H9 (cell line): ENCODE results near the gene RALA. TPM values are rescaled to one million over a fixed set of nuclear protein-coding genes. Genes with fewer than 3 reads are reported as not detected.

ENCODE experiments used
- DNase-seq: peaks from one replicate; pipeline ENCODE4 v3.0.0-alpha.2; 2017
- H2AFZ ChIP-seq: one replicate; pipeline ENCODE4 v1.6.1; 2013; ENCODE audit warnings: mild to moderate bottlenecking, low read length, control low read depth, moderate library complexity
- H2AK5ac ChIP-seq: 2 replicates; pipeline ENCODE4 v1.6.1; 2013; ENCODE audit warnings: low read length, control low read depth, mixed read lengths; ENCODE audit not compliant: insufficient read length
- H2BK120ac ChIP-seq: one replicate; pipeline ENCODE4 v1.6.1; 2013; ENCODE audit warnings: low read depth, mild to moderate bottlenecking, low read length, control low read depth, inconsistent platforms; ENCODE audit not compliant: poor library complexity, severe bottlenecking
- H2BK12ac ChIP-seq: 2 replicates; pipeline ENCODE4 v1.6.1; 2013; ENCODE audit warnings: low read length, control low read depth, mixed read lengths, low read depth; ENCODE audit not compliant: insufficient read length
- H2BK15ac ChIP-seq: 2 replicates; pipeline ENCODE4 v1.6.1; 2013; ENCODE audit warnings: low read depth, low read length, control low read depth
- H2BK20ac ChIP-seq: one replicate; pipeline ENCODE4 v1.6.1; 2013; ENCODE audit warnings: low read depth, mild to moderate bottlenecking, low read length, control low read depth, inconsistent platforms; ENCODE audit not compliant: poor library complexity, severe bottlenecking
- H2BK5ac ChIP-seq: 2 replicates; pipeline ENCODE4 v1.6.1; 2013; ENCODE audit warnings: low read length, control low read depth, mixed read lengths; ENCODE audit not compliant: insufficient read length
- H3K14ac ChIP-seq: 2 replicates; pipeline ENCODE4 v1.6.1; 2013; ENCODE audit warnings: low read length, control low read depth; ENCODE audit not compliant: insufficient read depth
- H3K18ac ChIP-seq: 2 replicates; pipeline ENCODE4 v1.6.1; 2013; ENCODE audit warnings: low read depth, mild to moderate bottlenecking, mixed read lengths, low read length, control low read depth; ENCODE audit not compliant: insufficient read length
- H3K23ac ChIP-seq: 2 replicates; pipeline ENCODE4 v1.6.1; 2013; ENCODE audit warnings: low read length, control low read depth, mixed read lengths, low read depth; ENCODE audit not compliant: insufficient read length
- H3K23me2 ChIP-seq: 2 replicates; pipeline ENCODE4 v1.6.1; 2013; ENCODE audit warnings: low read depth, mild to moderate bottlenecking, mixed read lengths, low read length, control low read depth; ENCODE audit not compliant: insufficient read length, poor library complexity, severe bottlenecking
- H3K27ac ChIP-seq: 2 replicates; pipeline ENCODE4 v1.5.1; 2013; ENCODE audit warnings: low read length, control low read depth, mixed read lengths, low read depth; ENCODE audit not compliant: insufficient read length
- H3K27me3 ChIP-seq: 2 replicates; pipeline ENCODE4 v1.6.1; 2013; ENCODE audit warnings: low read length, control low read depth, inconsistent platforms; ENCODE audit not compliant: insufficient read depth
- H3K4ac ChIP-seq: 2 replicates; pipeline ENCODE4 v1.6.1; 2013; ENCODE audit warnings: low read depth, mild to moderate bottlenecking, control low read depth, inconsistent platforms, low read length, moderate library complexity
- H3K4me1 ChIP-seq: 2 replicates; pipeline ENCODE4 v1.6.1; 2013; ENCODE audit warnings: low read length, control low read depth, inconsistent platforms; ENCODE audit not compliant: insufficient read depth
- H3K4me2 ChIP-seq: 2 replicates; pipeline ENCODE4 v1.6.1; 2013; ENCODE audit warnings: low read length, control low read depth, mixed read lengths; ENCODE audit not compliant: insufficient read length, insufficient read depth
- H3K56ac ChIP-seq: 2 replicates; pipeline ENCODE4 v1.6.1; 2013; ENCODE audit warnings: low read depth, mild to moderate bottlenecking, mixed read lengths, low read length, control low read depth; ENCODE audit not compliant: insufficient read length
- H3K79me1 ChIP-seq: 2 replicates; pipeline ENCODE4 v1.6.1; 2013; ENCODE audit warnings: low read depth, mild to moderate bottlenecking, moderate library complexity, low read length, control low read depth, inconsistent platforms; ENCODE audit not compliant: insufficient read depth, poor library complexity, severe bottlenecking
- H3K79me2 ChIP-seq: 2 replicates; pipeline ENCODE4 v1.6.1; 2013; ENCODE audit warnings: low read length, control low read depth, inconsistent platforms; ENCODE audit not compliant: insufficient read depth
- H3K9ac ChIP-seq: 2 replicates; pipeline ENCODE4 v1.6.1; 2013; ENCODE audit warnings: low read length, control low read depth, mixed read lengths; ENCODE audit not compliant: insufficient read length; ENCODE audit errors: extremely low read depth
- H3K9me3 ChIP-seq: one replicate; pipeline ENCODE4 v1.6.1; 2013; ENCODE audit warnings: low read depth, low read length, inconsistent platforms; ENCODE audit not compliant: control insufficient read depth
- H3T11ph ChIP-seq: one replicate; pipeline ENCODE4 v1.6.1; 2013; ENCODE audit warnings: mild to moderate bottlenecking, low read length, control low read depth, inconsistent platforms
- H4K20me1 ChIP-seq: one replicate; pipeline ENCODE4 v1.6.1; 2013; ENCODE audit not compliant: control insufficient read depth, insufficient read length, insufficient read depth
- H4K5ac ChIP-seq: 2 replicates; pipeline ENCODE4 v1.6.1; 2013; ENCODE audit warnings: low read depth, mild to moderate bottlenecking, mixed read lengths, low read length, control low read depth; ENCODE audit not compliant: insufficient read length
- H4K8ac ChIP-seq: replicated peaks from 2 replicates; pipeline ENCODE4 v1.6.1; 2013; ENCODE audit warnings: low read length, control low read depth, mixed read lengths, low read depth; ENCODE audit not compliant: insufficient read length
- H4K91ac ChIP-seq: 2 replicates; pipeline ENCODE4 v1.6.1; 2013; ENCODE audit warnings: low read depth, mild to moderate bottlenecking, moderate library complexity, mixed read lengths, low read length, control low read depth; ENCODE audit not compliant: insufficient read length
- H3K27ac Mint-ChIP-seq, 3 experiments: 2 replicates in 2 of 3; 3 replicates in 1 of 3; pipeline ENCODE4 v1.8.0; 2020 to 2021; ENCODE audit warnings: mixed read lengths in 3 of 3, mild to moderate bottlenecking in 1 of 3, moderate library complexity in 1 of 3
- H3K27me3 Mint-ChIP-seq: 2 replicates; pipeline ENCODE4 v1.8.0; 2021; ENCODE audit warnings: low read depth, mild to moderate bottlenecking, moderate library complexity, mixed read lengths
- H3K36me3 Mint-ChIP-seq, 3 experiments: 2 replicates in 2 of 3; 3 replicates in 1 of 3; pipeline ENCODE4 v1.8.0; 2020 to 2021; ENCODE audit warnings: low read depth in 3 of 3, mixed read lengths in 3 of 3; ENCODE audit not compliant: insufficient read depth in 1 of 3
- H3K4me1 Mint-ChIP-seq, 2 experiments: 2 replicates each; pipeline ENCODE4 v1.8.0; 2020; ENCODE audit warnings: mixed read lengths in 2 of 2
- H3K4me3 Mint-ChIP-seq, 2 experiments: 2 replicates in 1 of 2; 3 replicates in 1 of 2; pipeline ENCODE4 v1.8.0; 2020 to 2021; ENCODE audit warnings: mild to moderate bottlenecking in 2 of 2, mixed read lengths in 2 of 2, moderate library complexity in 1 of 2
- H3K9me3 Mint-ChIP-seq, 2 experiments: 2 replicates in 1 of 2; 3 replicates in 1 of 2; pipeline ENCODE4 v1.8.0; 2020; ENCODE audit warnings: mild to moderate bottlenecking in 2 of 2, mixed read lengths in 2 of 2, moderate library complexity in 1 of 2
- WGBS: extraction: QIAGEN DNeasy Blood & Tissue Kit; methylation state at CpG from one replicate; pipeline ENCODE4 v1.1.7; 2013; ENCODE audit warnings: missing lambda C conversion rate, low lambda C conversion rate, mixed read lengths; ENCODE audit not compliant: insufficient read length; ENCODE audit errors: extremely low coverage; 5-methylcytosine and 5-hydroxymethylcytosine counted together
- total RNA-seq: library from RNA; stranded (reverse); gene quantifications from 2 replicates; pipeline ENCODE4 v1.2.1, GENCODE V29; 2021
- TF ChIP-seq, protein P1 (sequence below): fragments of 200-600 bp; sonication (generic); conservative IDR thresholded peaks from 3 replicates; pipeline ENCODE4 v1.8.0; 2021; ENCODE audit warnings: antibody characterized with exemption, mild to moderate bottlenecking

RALA gene
- total RNA-seq, 1 experiment from 2014 or later: 57.5 TPM

DNA sequence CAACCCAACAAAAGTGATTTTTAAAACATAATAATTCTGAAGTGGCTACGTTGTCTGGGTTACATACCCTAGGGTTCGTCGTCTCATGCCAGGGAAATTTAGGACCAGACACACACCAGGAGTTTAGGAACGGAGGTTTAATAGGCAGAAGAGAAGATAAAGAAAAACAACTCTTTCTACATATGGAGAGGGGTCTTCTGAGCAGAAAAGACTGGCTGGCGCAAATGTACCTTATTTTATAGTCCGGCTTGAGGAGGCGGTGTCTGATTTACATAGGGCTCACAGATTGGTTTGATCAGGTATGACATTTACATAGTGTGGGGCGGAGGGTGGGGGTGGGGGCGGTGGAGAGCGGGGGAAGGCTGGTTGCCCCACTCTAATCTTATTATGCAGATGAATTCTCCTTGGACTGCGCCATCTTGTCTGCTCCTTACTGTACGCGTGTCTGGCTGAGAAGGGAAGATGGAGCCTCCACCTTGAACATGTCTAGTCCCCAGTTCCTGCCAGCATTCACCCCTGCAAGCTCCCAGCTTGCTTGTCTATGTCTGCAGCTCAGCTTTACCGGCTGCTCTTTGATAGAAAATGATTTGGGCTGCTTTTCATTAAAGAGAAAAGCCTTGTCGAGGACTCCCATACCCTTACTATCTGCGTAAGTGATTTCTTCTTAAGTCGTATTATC is 98.7 kb downstream of the RALA start:
- Mint-ChIP-seq H3K9me3 (peaks cover 5 to 10% of the 10 kb centered on the region in 2 experiments), H3K27me3 (no peaks in the 10 kb centered on the region)

More for the DNA sequence above, 98.7 kb downstream of the RALA start:
- no peak overlapping the region for H2AK5ac ChIP-seq
- peaks cover 9% of the 10 kb centered on the region; the same call in 1 of the 2 replicates for H3K4me1 ChIP-seq
- peaks cover 2 to 17% (median 6%) of the 10 kb centered on the region in 3 experiments; a peak in 5 of 7 replicates for H3K36me3 Mint-ChIP-seq
- no peak overlapping the region for H2BK120ac ChIP-seq
- H3K9ac ChIP-seq: no peak overlapping the region
- H3K14ac ChIP-seq: no peak overlapping the region
- no peak overlapping the region for H3K56ac ChIP-seq
- no peak overlapping the region for H3K27ac ChIP-seq
- no peaks in the 10 kb centered on the region for H3K27me3 ChIP-seq
- H3K4me2 ChIP-seq: no peak overlapping the region
- DNase-seq: no peak
- no peaks in the 10 kb centered on the region for H4K20me1 ChIP-seq
- no peak overlapping the region for H4K5ac ChIP-seq
- no peaks in the 10 kb centered on the region for H3K79me2 ChIP-seq
- H3K23me2 ChIP-seq: no peaks in the 10 kb centered on the region
- no peak overlapping the region for H3K18ac ChIP-seq
- H2AFZ ChIP-seq: no peak overlapping the region
- H2BK12ac ChIP-seq: no peak overlapping the region
- no peak overlapping the region for H3K23ac ChIP-seq
- H3K4ac ChIP-seq: no peak overlapping the region
- no peak overlapping the region for H2BK5ac ChIP-seq
- peaks cover 41 to 46% of the 10 kb centered on the region in 2 experiments for H3K4me1 Mint-ChIP-seq
- H4K8ac ChIP-seq: no peak overlapping the region
- H2BK20ac ChIP-seq: no peak overlapping the region
- no peak overlapping the region for H2BK15ac ChIP-seq
- no peak overlapping the region for H3T11ph ChIP-seq
- no peak overlapping the region for H4K91ac ChIP-seq
- H3K27ac Mint-ChIP-seq: peak overlapping the region in 1 of 3 experiments; percentile 83; a peak in 1 of 7 replicates
- WGBS: no CpG with 5 or more reads among the region's 17 CpGs
- H3K9me3 ChIP-seq: no peaks in the 10 kb centered on the region
- no peaks in the 10 kb centered on the region for H3K79me1 ChIP-seq
- H3K4me3 Mint-ChIP-seq: peak overlapping the region in 1 of 2 experiments; percentile 19; a peak in 1 of 5 replicates
- TF ChIP-seq, protein P1, sequence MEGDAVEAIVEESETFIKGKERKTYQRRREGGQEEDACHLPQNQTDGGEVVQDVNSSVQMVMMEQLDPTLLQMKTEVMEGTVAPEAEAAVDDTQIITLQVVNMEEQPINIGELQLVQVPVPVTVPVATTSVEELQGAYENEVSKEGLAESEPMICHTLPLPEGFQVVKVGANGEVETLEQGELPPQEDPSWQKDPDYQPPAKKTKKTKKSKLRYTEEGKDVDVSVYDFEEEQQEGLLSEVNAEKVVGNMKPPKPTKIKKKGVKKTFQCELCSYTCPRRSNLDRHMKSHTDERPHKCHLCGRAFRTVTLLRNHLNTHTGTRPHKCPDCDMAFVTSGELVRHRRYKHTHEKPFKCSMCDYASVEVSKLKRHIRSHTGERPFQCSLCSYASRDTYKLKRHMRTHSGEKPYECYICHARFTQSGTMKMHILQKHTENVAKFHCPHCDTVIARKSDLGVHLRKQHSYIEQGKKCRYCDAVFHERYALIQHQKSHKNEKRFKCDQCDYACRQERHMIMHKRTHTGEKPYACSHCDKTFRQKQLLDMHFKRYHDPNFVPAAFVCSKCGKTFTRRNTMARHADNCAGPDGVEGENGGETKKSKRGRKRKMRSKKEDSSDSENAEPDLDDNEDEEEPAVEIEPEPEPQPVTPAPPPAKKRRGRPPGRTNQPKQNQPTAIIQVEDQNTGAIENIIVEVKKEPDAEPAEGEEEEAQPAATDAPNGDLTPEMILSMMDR: no peak
